Gastrocnemius medialis (tissue), 4 donors: ENCODE data around the gene TRIM47. TPM values are rescaled to one million over a fixed set of nuclear protein-coding genes. Genes with fewer than 3 reads are reported as not detected.

Source experiments
- ATAC-seq, 2 donors: fragments of 150-250 bp; one replicate each; pipeline ENCODE4 v1.9.1; 2016
- DNase-seq, 2 donors: peaks; one replicate each; pipeline ENCODE4 v3.0.0-alpha.2; 2019
- H3K27ac ChIP-seq, 4 donors: fragments of 200-600 bp; sonication (generic); 1 replicate in 1 of 4; 2 replicates in 3 of 4; pipeline ENCODE4 v1.5.1; 2016 to 2018; ENCODE audit warnings: mild to moderate bottlenecking in 2 of 4, moderate library complexity in 1 of 4
- H3K27me3 ChIP-seq, 3 donors: fragments of 200-600 bp; sonication (generic) in 2 of 3; 1 replicate in 1 of 3; 2 replicates in 2 of 3; pipeline versions ENCODE4 v1.5.1 to v1.6.0; 2016 to 2019; ENCODE audit warnings: mild to moderate bottlenecking in 1 of 3, moderate library complexity in 1 of 3
- H3K36me3 ChIP-seq, 2 donors: fragments of 200-600 bp; sonication (generic) in 1 of 2; one replicate each; pipeline ENCODE4 v1.5.1; 2017 to 2018
- H3K4me1 ChIP-seq, 2 donors: fragments of 200-600 bp; sonication (generic) in 1 of 2; one replicate each; pipeline ENCODE4 v1.5.1; 2016 to 2017; ENCODE audit warnings: mild to moderate bottlenecking in 2 of 2
- H3K4me3 ChIP-seq, 4 donors: fragments of 200-600 bp; sonication (generic) in 3 of 4; 1 replicate in 1 of 4; 2 replicates in 3 of 4; pipeline ENCODE4 v1.5.1; 2016 to 2019; ENCODE audit warnings: mild to moderate bottlenecking in 2 of 4
- H3K9me3 ChIP-seq, 3 donors: fragments of 200-600 bp; sonication (generic) in 2 of 3; 1 replicate in 1 of 3; 2 replicates in 2 of 3; pipeline ENCODE4 v1.5.1; 2016 to 2019
- CTCF ChIP-seq, 5 experiments: fragments of 450-650 bp in 3 of 5; fragments of 200-600 bp in 2 of 5; sonication (generic) in 2 of 5; IDR thresholded peaks in 4 of 5; conservative IDR thresholded peaks in 1 of 5; 1 replicate in 4 of 5; 2 replicates in 1 of 5; pipeline ENCODE4 v1.5.1; 2016 to 2019; ENCODE audit warnings: antibody characterized with exemption in 5 of 5, mild to moderate bottlenecking in 3 of 5, moderate library complexity in 3 of 5
- POLR2A ChIP-seq, 2 donors: fragments of 450-650 bp; IDR thresholded peaks; one replicate each; pipeline ENCODE4 v1.6.1; 2017; ENCODE audit warnings: antibody characterized with exemption in 2 of 2, mild to moderate bottlenecking in 2 of 2, moderate library complexity in 2 of 2
- in situ Hi-C, 4 donors: fragments of 200-750 bp; cut with MboI; loops; one replicate each; pipeline versions ENCODE4 v1.15.0 to v1.8.0; 2017; ENCODE audit warnings: low sequenced_read_pairs in 4 of 4
- intact Hi-C: fragments of 100-400 bp; cut with DNase I; formaldehyde crosslinking; loops from one replicate; pipeline ENCODE4 v1.15.1; 2023; ENCODE audit warnings: low total_unique reads
- total RNA-seq, 4 donors: library from RNA; depleted of rRNA; stranded (reverse); fragments of >200 nt; gene quantifications; one replicate each; pipeline versions ENCODE4 v1.1.0 to v1.2.3, GENCODE V29; 2016

The TRIM47 gene
- total RNA-seq, 4 donors from 2014 or later: 9.5 to 18.4 (median 15.5) TPM

DNA sequence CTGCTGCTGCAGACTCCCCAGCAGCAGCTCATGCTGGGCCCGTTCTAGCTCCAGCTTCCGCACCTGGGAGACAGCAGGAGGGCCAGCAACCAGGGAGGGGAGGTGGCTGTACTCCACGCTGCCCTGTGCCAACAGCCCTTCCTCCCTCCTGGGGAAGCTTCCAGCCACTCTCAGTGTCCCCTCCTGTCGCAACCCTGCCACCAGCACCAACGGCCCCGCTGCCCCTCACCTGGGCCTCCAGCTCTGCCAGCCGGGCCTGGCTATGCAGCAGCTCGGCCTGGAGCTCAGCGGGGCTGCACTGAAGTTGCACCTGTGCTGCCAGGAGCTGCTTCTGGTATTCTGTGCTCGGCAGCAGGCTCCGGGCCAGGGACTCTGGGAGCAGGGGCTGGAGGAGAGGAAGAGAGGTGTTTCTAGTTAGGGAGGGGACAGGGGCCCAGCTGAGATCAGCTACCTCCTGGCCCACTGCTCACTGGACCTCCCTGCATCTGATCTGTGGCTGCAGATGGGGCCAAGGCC, 41.7 kb upstream of the TRIM47 start:
- TF ChIP-seq POLR2A (IDR thresholded peaks at IDR 0.05) (no peak), CTCF (IDR thresholded peaks at IDR 0.05 in 4 of 5, conservative IDR thresholded peaks at IDR 0.05 in 1 of 5) (no peak)
- Histone ChIP-seq H3K36me3 (no peaks in the 10 kb centered on the region), H3K27ac (no peak overlapping the region), H3K27me3 (no peaks in the 10 kb centered on the region), H3K9me3 (no peaks in the 10 kb centered on the region), H3K4me3 (no peak overlapping the region), H3K4me1 (no peaks in the 10 kb centered on the region)
- no peak for DNase-seq
- in situ Hi-C loops: no loop called here
- intact Hi-C loops: no loop called here
- no peak for ATAC-seq

DNA sequence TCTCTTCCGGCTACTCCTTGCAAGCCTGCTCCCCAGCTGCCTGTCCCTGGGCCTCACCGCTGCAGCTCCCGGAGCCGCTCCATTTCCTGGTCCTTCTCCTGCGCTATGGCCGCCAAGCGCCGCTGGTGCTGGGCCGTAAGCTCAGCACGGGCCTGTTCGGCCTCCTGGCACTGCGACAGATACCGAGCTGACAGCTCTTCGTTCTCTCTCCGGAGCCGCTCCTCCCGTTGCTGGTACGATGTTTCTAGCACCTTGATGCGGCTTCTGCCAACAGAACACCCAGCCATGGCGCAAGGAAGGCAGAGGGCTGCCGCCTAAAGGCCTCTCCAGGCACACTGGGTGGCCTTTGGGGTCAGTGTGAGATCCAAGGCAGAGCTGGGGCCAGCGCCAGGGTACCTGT, 41.2 kb upstream of the TRIM47 start:
- in situ Hi-C loops: no loop called here
- Histone ChIP-seq H3K4me3 (no peak overlapping the region), H3K4me1 (no peaks in the 10 kb centered on the region), H3K27ac (no peak overlapping the region), H3K27me3 (no peaks in the 10 kb centered on the region), H3K9me3 (no peaks in the 10 kb centered on the region), H3K36me3 (no peaks in the 10 kb centered on the region)
- TF ChIP-seq POLR2A (IDR thresholded peaks at IDR 0.05) (no peak), CTCF (IDR thresholded peaks at IDR 0.05 in 4 of 5, conservative IDR thresholded peaks at IDR 0.05 in 1 of 5) (no peak)
- no peak for DNase-seq
- intact Hi-C loops: no loop called here
- no peak for ATAC-seq

DNA sequence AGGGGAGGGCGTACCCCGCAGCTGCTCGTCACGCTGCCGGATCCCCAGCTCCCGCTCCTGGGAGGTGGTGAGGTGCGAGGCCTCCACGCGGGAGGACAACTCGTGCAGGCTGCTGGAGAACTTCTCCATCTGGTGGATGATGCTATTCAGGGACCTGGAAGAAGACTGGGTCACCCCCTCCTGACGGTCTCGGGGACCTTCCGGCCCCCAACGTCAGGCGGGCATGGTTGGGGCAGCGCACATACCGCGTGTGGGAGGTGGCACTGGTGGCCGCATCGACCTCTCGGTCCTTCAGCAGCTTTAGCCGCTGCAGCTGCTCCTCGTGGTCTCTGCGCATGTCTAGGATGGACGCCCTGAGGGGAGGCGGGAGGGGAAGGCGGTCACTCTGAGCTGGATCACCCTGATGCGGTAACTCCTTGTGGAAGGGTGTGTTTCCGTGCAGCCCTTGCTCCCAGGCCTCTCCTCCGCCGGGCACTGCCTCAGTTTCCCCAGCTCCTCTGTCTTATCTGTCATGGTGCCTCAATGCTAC, 39.6 kb upstream of the TRIM47 start:
- H3K36me3 ChIP-seq: peaks cover 0 to 7% of the 10 kb centered on the region in 2 donors
- H3K9me3 ChIP-seq: no peaks in the 10 kb centered on the region
- no peak for TF ChIP-seq CTCF (IDR thresholded peaks at IDR 0.05 in 4 of 5, conservative IDR thresholded peaks at IDR 0.05 in 1 of 5)
- TF ChIP-seq POLR2A (IDR thresholded peaks at IDR 0.05): no peak
- intact Hi-C loops (no loop called here), in situ Hi-C loops (no loop called here)
- H3K27ac ChIP-seq: no peak overlapping the region
- H3K27me3 ChIP-seq: no peaks in the 10 kb centered on the region
- H3K4me1 ChIP-seq: no peaks in the 10 kb centered on the region
- H3K4me3 ChIP-seq: no peak overlapping the region
- ATAC-seq: no peak
- no peak for DNase-seq

DNA sequence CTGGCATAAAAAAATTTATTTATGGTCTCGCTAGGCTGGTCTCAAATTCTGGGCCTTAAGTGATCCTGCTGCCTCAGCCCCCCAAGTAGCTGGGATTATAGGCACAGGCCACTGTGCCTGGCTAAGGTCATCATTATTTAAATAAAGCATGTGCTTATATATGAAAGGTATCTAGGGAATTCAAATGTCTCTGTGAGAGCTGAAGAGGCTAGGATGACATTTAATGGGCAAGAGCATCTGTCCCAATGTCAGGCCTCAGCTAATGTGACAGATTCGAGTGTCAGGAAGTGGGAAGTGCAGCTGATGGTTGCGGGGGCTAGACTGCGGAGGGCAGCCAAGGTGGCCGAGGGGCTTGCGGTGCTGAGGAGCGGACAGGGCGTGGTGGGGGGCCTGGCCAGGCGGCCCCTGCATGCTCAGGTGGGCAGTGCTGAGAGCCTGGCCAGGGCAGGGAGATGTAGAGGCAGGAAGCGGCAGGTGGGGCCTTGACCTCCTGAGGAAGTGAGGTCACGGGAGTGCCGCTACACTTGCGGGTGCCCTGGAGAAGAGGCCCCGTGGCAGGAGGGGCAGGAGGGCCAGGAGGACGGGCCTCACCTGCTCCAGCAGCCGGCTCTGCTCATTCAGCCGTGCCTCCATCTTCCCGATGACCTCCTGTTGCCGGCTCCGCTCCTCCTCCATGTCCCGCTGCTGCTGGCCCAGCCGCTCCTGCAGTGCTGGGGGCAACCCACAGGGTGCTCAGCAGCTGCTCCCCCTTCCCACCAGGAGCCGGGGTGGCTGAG, 38.9 kb upstream of the TRIM47 start:
- Histone ChIP-seq H3K27me3 (no peaks in the 10 kb centered on the region), H3K36me3 (peaks cover 0 to 7% of the 10 kb centered on the region in 2 donors), H3K4me3 (no peak overlapping the region), H3K27ac (no peak overlapping the region), H3K4me1 (no peaks in the 10 kb centered on the region), H3K9me3 (no peaks in the 10 kb centered on the region)
- TF ChIP-seq POLR2A (IDR thresholded peaks at IDR 0.05) (no peak), CTCF (IDR thresholded peaks at IDR 0.05 in 4 of 5, conservative IDR thresholded peaks at IDR 0.05 in 1 of 5) (no peak)
- in situ Hi-C loops: no loop called here
- DNase-seq: no peak
- intact Hi-C loops: no loop called here
- ATAC-seq: no peak
